ACC112 (cell line): ENCODE results near the gene CXCL11.
"Not testable (repeated sequence)": the region's sequence is repeated elsewhere in the genome, so short reads cannot be mapped to it uniquely, and the experiment has no call there.

ENCODE experiments used
- H2AFZ ChIP-seq: fragments of 200-600 bp; sonication (generic); one replicate; pipeline ENCODE4 v1.6.0; 2017; ENCODE audit warnings: antibody characterized with exemption, low read length; ENCODE audit not compliant: unreplicated experiment
- H3K27ac ChIP-seq: fragments of 200-600 bp; sonication (generic); 2 replicates; pipeline ENCODE4 v1.5.1; 2014; ENCODE audit warnings: low read depth, mild to moderate bottlenecking, antibody characterized with exemption, low read length, moderate library complexity
- H3K27me3 ChIP-seq: fragments of 200-600 bp; sonication (generic); 2 replicates; pipeline ENCODE4 v1.6.1; 2014; ENCODE audit warnings: mild to moderate bottlenecking, antibody characterized with exemption, low read length, moderate library complexity, mixed read lengths; ENCODE audit not compliant: insufficient read depth
- H3K36me3 ChIP-seq: fragments of 200-600 bp; sonication (generic); 2 replicates; pipeline ENCODE4 v1.6.1; 2016; ENCODE audit warnings: mild to moderate bottlenecking, antibody characterized with exemption, low read length, moderate library complexity, mixed read lengths; ENCODE audit not compliant: insufficient read depth
- H3K4me1 ChIP-seq: fragments of 200-600 bp; sonication (generic); one replicate; pipeline ENCODE4 v1.6.1; 2016; ENCODE audit warnings: low read length, mixed read lengths; ENCODE audit not compliant: insufficient read depth, unreplicated experiment, control insufficient read depth
- H3K4me3 ChIP-seq: fragments of 200-600 bp; sonication (generic); 2 replicates; pipeline ENCODE4 v1.5.1; 2014; ENCODE audit warnings: mild to moderate bottlenecking, low read depth, low read length
- H3K79me2 ChIP-seq: fragments of 200-600 bp; sonication (generic); one replicate; pipeline ENCODE4 v1.6.0; 2016; ENCODE audit warnings: low read length; ENCODE audit not compliant: control insufficient read depth, unreplicated experiment, insufficient read depth

CXCL11 gene

GRCh38 chr4:76043306-76043705 lies 7.4 kb upstream of the CXCL11 start:
- H3K27me3 ChIP-seq, H3K4me1 ChIP-seq, H3K36me3 ChIP-seq, H2AFZ ChIP-seq, H3K79me2 ChIP-seq, H3K27ac ChIP-seq, H3K4me3 ChIP-seq: not testable (repeated sequence)

- H3K4me3 ChIP-seq, H3K27me3 ChIP-seq, H3K36me3 ChIP-seq, H2AFZ ChIP-seq, H3K27ac ChIP-seq, H3K79me2 ChIP-seq, H3K4me1 ChIP-seq: not testable (repeated sequence)
Measured at GRCh38 chr4:76042241-76042998, 6.5 kb upstream of the CXCL11 start.

GRCh38 chr4:76036855-76037254 lies 985 bp upstream of the CXCL11 start:
- no peak overlapping the region for H2AFZ ChIP-seq
- no peak overlapping the region for H3K4me3 ChIP-seq
- no peak overlapping the region for H3K27ac ChIP-seq

DNA sequence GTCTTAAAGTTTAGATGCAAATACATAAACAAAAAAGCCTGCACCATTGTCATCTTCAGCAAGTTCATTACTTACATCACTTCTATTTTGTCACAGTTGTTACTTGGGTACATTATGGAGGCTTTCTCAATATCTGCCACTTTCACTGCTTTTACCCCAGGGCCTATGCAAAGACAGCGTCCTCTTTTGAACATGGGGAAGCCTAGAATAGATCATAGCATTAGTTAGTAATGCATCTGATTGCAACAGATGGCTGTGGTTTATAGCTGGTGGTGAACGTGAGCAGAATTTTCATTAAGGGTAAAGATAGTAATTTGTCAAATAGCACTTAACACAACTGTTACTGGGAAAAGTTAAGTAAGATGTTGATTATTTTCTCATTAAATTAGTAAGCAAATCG lies 729 bp downstream of the CXCL11 start:
- H3K4me3 ChIP-seq: peak overlapping the region; percentile 57
- no peak overlapping the region for H3K27ac ChIP-seq
- no peaks in the 10 kb centered on the region for H3K79me2 ChIP-seq
- H2AFZ ChIP-seq: peak overlapping the region; percentile 33
- no peaks in the 10 kb centered on the region for H3K36me3 ChIP-seq
- H3K27me3 ChIP-seq: no peaks in the 10 kb centered on the region
- H3K4me1 ChIP-seq: peaks cover 10% of the 10 kb centered on the region

More at GRCh38 chr4:76036855-76037254, 985 bp upstream of the CXCL11 start:
- peaks cover 10% of the 10 kb centered on the region for H3K4me1 ChIP-seq
- H3K27me3 ChIP-seq: no peaks in the 10 kb centered on the region
- no peaks in the 10 kb centered on the region for H3K36me3 ChIP-seq
- no peaks in the 10 kb centered on the region for H3K79me2 ChIP-seq

DNA sequence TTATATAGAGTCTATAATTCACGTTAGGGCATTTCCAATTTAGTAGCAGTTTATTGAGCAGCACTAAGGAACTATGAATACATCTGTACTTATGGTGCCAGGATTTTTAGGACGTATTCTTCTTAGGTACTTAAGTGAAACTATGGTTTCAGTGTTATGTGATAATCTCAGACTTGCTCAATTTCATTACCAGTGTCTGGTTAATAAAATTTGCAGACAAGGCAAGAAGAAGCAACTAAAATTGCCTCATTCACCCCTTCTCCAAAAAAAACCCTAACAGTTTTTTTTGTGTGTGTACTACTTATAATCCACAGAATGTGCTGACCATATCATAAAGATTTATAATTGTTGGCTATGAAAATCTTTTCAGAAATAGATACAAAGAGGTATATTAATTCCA lies 6.6 kb downstream of the CXCL11 start:
- Histone ChIP-seq H3K79me2 (no peaks in the 10 kb centered on the region), H3K27ac (no peak overlapping the region), H2AFZ (peak overlapping the region; percentile 93), H3K4me1 (peaks cover 7% of the 10 kb centered on the region), H3K27me3 (no peaks in the 10 kb centered on the region), H3K4me3 (no peak overlapping the region), H3K36me3 (no peaks in the 10 kb centered on the region)

- peak overlapping the region; percentile 73 for H3K4me3 ChIP-seq
- no peaks in the 10 kb centered on the region for H3K36me3 ChIP-seq
- no peaks in the 10 kb centered on the region for H3K79me2 ChIP-seq
- H2AFZ ChIP-seq: peak overlapping the region; percentile 99
- H3K4me1 ChIP-seq: peaks cover 14% of the 10 kb centered on the region
- H3K27me3 ChIP-seq: no peaks in the 10 kb centered on the region
- H3K27ac ChIP-seq: peak overlapping the region; percentile 37; the same call in 1 of the 2 replicates
Measured at GRCh38 chr4:76028350-76028765, 7.5 kb downstream of the CXCL11 start.

DNA sequence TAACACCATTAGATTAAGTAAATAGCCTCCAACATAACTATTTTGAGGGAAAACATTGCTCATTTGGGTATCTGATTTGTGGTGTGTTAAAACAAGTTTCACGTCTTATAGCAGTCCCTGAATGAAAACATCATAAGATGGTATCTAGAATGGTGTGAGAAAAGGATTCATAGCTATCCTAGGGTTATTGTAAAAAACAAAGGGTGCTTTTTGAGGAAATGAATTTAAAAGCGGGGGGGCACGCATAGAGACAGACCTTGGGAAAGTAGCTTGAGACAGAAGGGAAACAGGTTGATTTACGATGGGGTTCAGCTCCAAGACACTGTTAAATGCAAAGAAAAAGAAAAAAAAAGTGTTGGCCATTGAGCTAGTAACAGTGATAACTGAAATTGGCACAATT lies 11.8 kb downstream of the CXCL11 start:
- Histone ChIP-seq H3K4me1 (peaks cover 14% of the 10 kb centered on the region), H3K27me3 (no peaks in the 10 kb centered on the region), H3K4me3 (no peak overlapping the region), H2AFZ (peak overlapping the region; percentile 16), H3K27ac (no peak overlapping the region), H3K79me2 (no peaks in the 10 kb centered on the region), H3K36me3 (no peaks in the 10 kb centered on the region)

DNA sequence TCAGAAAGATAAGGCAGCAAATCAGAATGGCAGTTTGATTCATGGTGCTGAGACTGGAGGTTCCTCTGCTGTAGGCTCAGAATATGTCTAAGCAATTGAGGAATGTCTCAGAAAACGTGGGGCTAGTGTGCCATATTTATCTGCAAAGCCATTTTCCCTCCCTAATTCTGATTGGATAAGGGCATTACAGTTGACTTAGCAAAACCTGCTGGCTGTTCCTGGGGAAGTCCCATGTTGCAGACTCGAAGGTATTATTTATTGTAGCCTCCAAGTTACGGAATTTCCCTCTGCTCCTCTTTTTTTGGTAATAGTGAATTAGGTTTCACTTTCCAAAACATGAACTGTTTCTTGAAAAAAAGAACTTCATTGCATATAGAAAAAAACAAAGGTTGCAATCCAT lies 12.5 kb downstream of the CXCL11 start, which contains the start of gene CXCL10:
Gene CXCL10, minus strand, starts transcription at position 109 of the 400 bp plus-strand sequence. Its CDS starts 66 bp downstream, at position 43.
- H3K27ac ChIP-seq: no peak within 1 kb of the TSS
- H2AFZ ChIP-seq: peak within 1 kb of the TSS; percentile 16

DNA sequence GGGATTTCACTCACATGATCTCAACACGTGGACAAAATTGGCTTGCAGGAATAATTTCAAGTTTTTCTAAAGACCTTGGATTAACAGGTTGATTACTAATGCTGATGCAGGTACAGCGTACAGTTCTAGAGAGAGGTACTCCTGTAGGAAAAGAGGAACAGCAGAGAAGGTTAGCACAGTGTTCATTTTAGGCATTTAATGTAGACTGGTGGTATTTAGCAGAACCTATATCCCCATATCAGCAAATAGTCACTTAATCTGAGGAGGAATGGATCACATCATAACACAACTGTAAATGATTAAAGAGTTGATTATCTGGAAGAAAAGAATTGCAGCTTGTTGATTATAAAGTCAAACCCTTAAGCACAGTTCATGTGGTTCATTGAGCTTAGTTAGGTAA lies 13.2 kb downstream of the CXCL11 start:
- no peak overlapping the region for H2AFZ ChIP-seq
- no peaks in the 10 kb centered on the region for H3K79me2 ChIP-seq
- peaks cover 6% of the 10 kb centered on the region for H3K4me1 ChIP-seq
- no peaks in the 10 kb centered on the region for H3K36me3 ChIP-seq
- H3K27ac ChIP-seq: no peak overlapping the region
- H3K27me3 ChIP-seq: no peaks in the 10 kb centered on the region
- no peak overlapping the region for H3K4me3 ChIP-seq

More for the DNA sequence above, 12.5 kb downstream of the CXCL11 start, which contains the start of gene CXCL10:
- Histone ChIP-seq H3K79me2 (no peaks in the 10 kb centered on the region), H3K36me3 (no peaks in the 10 kb centered on the region), H3K27me3 (no peaks in the 10 kb centered on the region), H3K4me1 (peaks cover 9% of the 10 kb centered on the region), H3K4me3 (no peak within 1 kb of the TSS)

- no peak overlapping the region for H2AFZ ChIP-seq
- H3K4me3 ChIP-seq: no peak overlapping the region
- H3K79me2 ChIP-seq: no peaks in the 10 kb centered on the region
- no peak overlapping the region for H3K27ac ChIP-seq
- no peaks in the 10 kb centered on the region for H3K36me3 ChIP-seq
- peaks cover 6% of the 10 kb centered on the region for H3K4me1 ChIP-seq
- no peaks in the 10 kb centered on the region for H3K27me3 ChIP-seq
Measured at GRCh38 chr4:76022031-76022430, 13.8 kb downstream of the CXCL11 start.

DNA sequence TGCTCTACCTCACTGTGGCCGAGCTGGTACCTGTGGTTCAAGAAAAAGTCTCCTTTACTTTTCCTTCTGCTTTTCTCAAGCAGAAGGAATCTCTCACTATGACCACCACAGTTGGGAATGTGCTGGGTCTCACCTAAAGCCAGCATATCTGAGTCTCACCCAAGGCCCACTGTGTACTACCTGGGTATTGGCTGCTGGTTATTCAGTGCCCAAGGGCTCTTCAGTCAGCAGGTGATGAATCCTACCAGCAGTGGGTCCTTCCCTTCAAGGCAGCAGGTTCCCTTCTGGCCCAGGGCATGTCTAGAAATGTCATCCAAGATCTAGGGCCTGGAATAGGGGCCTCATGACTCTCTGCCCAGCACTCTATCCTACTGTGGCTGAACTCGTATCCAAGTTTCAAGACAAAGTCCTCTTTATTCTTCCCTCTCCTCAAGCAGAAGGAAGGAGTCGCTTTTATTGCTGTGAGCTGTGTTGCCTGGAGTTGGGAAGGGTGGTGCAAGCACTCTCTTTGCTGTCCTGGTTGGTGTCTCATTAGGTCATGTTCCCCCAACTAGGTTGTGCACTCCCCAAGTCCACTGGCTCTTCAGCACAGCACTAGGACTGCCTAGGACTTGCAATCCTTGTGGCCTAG lies 18.7 kb downstream of the CXCL11 start:
- H3K27ac ChIP-seq: no peak overlapping the region

More for the DNA sequence above, 18.7 kb downstream of the CXCL11 start:
- H3K4me3 ChIP-seq: no peak overlapping the region
- no peaks in the 10 kb centered on the region for H3K36me3 ChIP-seq
- H3K4me1 ChIP-seq: peaks cover 10% of the 10 kb centered on the region
- H3K27me3 ChIP-seq: no peaks in the 10 kb centered on the region
- H2AFZ ChIP-seq: no peak overlapping the region
- no peaks in the 10 kb centered on the region for H3K79me2 ChIP-seq
